ENCODE results near the gene ABHD2. TPM values are rescaled to one million over a fixed set of nuclear protein-coding genes. Genes with fewer than 3 reads are reported as not detected.

ABHD2 gene, protein sequence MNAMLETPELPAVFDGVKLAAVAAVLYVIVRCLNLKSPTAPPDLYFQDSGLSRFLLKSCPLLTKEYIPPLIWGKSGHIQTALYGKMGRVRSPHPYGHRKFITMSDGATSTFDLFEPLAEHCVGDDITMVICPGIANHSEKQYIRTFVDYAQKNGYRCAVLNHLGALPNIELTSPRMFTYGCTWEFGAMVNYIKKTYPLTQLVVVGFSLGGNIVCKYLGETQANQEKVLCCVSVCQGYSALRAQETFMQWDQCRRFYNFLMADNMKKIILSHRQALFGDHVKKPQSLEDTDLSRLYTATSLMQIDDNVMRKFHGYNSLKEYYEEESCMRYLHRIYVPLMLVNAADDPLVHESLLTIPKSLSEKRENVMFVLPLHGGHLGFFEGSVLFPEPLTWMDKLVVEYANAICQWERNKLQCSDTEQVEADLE
- 30.6 and 71.5 TPM in 2 replicates for total RNA-seq (ENCODE audit: low replicate concordance)

DNA sequence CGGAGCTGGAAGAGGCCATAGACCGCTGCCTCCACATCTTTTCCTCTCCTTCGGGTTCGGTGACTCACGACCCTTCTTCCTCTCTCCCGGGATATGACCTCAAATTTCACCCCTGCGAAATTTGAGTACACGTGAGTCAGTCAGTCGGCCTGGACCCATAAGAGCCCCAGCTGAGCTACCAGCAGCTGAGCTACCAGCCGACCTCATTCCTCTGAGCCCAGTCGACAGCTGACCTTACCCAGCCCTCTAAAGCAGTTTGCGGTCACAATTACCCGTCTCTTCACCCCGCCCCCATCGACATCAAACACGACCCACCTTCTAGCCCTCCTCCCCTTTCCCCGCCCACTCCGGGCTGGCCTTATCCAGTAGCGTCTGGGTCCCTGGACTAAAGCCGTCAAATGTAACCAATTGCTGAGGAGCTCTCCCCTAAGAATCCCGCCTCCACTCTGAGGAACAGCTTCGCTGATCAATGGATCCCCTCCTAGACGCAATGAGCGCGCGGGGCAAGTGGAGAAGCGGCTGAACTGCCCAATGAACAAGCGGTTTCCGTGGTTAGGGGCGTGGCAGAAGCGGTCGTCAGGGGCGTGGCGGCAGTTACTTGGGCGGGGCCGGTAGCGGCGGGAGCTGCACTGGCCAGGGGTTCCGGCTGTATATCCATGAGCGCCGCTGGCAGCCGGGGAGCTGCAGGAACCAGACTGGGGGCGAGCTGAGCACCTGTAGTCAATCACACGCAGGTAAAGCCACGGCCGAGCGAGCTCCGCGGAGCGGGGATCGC is at the start of gene ABHD2:
Gene ABHD2, plus strand, starts transcription at position 627 of the 775 bp plus-strand sequence. CDS start 27,872 bp downstream, outside the sequence.

DNA sequence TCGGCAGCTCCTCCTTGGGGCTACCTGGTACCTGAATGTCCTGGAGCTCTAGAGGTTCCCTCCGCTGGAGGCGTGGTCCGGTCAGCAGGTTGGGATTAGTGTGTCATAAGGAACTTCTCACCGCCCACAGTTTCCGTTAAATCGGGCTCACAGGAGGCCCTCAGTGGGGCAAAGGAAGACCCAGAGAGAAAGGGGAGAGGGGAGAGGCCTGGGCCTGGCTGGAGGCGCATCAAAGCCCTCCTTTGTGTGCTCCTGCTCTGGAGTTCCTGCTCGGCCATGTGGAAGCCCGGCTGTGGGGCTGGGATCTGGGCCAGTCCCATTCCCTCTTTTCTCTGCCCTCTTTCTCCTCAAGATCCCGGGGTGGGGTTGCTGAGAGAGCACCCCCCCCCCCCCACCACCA is 133.3 kb downstream of the ABHD2 start, which contains the start of gene RLBP1:
Gene RLBP1, minus strand, starts transcription at position 37 of the 400 bp plus-strand sequence. CDS start 2,604 bp downstream, outside the sequence.

DNA sequence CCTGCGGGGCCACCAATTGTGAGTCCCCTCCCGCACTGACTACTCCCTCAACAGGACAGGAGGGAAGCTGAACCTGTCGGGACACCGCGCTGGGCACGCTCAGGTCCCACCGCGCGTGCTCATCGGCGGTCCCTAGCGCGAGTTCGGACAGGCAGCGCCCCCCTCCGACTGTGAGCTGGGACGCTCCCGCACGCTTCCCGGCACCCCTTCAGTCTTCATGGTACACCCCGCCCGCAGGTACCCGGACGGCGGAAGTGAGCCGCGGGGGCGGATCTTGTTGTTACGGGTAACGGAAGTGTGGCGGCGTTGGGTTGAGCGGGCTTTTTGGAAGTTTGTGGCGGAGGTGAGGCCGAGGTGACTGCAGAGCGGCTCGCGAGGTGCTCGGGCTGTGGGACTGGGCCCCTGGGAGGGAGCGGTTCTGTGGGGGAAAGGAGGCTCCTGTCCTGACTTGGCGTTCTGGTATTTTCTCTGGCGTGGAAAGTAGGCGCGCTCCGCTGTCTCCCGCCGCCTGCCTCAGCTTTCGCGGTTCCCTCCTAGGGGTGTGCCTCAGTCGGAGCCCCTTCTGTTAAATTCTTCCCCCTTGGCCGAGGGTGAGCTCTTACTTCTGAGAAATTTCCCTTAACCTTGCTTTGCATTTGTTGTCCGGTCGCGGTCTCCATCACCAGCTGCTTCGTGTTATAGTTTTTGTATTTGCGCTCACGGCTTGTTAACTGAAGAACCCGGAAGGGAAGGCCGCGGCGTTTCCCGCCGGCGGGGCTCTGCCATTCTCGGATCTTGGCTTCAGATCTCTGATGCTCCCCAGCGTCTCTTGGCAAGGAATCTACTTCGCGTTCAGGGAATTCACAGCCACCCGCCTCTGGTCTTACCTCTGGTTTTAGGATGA is 155.7 kb downstream of the ABHD2 start, which contains the start of gene FANCI:
Gene FANCI, plus strand, starts transcription at position 289 of the 883 bp plus-strand sequence. CDS start 3,669 bp downstream, outside the sequence.

Other genes starting within 250 kb of the ABHD2 start
- gene HAPLN3, start 192.9 kb upstream of the ABHD2 start, total RNA-seq (ENCODE audit: low replicate concordance) = 6.7 and 11.2 TPM in 2 replicates
- gene MFGE8, start 175.1 kb upstream of the ABHD2 start, total RNA-seq (ENCODE audit: low replicate concordance) = 111 and 224 TPM in 2 replicates
- not detected in 2 replicates for gene RLBP1, start 133.1 kb downstream of the ABHD2 start, total RNA-seq (ENCODE audit: low replicate concordance)
- gene FANCI, start 155.5 kb downstream of the ABHD2 start, total RNA-seq (ENCODE audit: low replicate concordance) = 2.2 and 8.6 TPM in 2 replicates
- gene POLG, start 246.4 kb downstream of the ABHD2 start, total RNA-seq (ENCODE audit: low replicate concordance) = 49.5 and 69.8 TPM in 2 replicates

All from smooth muscle cell of the coronary artery (primary cell).